HG02981 (cell line): ENCODE data around the gene GSK3A.

Experiments
- ATAC-seq: cut with Tn5 transposase; IDR thresholded peaks from one replicate; pipeline ENCODE4 v1.9.1; 2021; ENCODE audit warnings: mild to moderate bottlenecking, moderate library complexity; ENCODE audit not compliant: unreplicated experiment

Gene GSK3A

DNA sequence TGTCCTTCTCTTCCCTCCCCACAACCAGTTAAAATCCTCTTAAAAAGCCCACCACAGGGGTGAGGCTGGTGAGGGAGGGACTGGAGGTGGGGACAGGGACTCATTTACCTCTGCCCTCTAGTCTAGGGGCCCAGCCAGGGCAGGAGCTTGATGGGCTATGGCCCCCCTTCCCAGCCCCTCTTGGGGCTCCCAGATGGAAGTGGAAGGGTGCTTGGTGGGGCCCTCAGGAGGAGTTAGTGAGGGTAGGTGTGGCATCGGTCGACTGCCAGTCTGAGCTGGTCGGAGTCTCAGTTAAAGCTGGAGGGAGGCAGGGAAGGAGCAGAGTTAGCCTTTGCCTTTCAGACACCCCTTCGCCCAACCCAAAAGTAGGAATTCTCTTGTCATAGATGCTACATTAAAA is 11.8 kb downstream of the GSK3A start:
- no peak for ATAC-seq

DNA sequence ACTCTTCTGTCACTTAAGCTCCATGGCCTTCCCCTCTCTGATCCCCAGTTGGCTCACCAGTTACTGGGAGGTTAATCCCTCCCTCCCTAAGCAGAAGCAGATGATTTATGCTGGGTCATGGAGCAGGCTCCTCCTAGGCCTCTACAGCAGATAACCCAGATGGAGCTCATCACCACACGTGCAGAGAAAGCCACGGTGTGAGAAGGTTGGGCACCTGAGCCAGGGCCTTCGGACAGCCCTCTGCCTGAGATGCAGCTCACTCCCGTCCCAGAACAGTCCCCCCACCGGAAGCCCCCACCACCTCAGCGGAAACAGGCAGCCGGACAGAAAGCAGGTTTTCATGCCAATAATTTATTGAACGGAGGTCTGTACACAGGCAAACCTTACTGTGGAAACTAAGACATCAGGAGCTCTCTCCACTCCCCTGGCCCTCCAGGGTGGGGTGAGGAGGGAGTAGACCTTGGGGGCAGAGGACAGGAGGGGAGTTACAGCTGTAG is 12.5 kb downstream of the GSK3A start:
- ATAC-seq = no peak

DNA sequence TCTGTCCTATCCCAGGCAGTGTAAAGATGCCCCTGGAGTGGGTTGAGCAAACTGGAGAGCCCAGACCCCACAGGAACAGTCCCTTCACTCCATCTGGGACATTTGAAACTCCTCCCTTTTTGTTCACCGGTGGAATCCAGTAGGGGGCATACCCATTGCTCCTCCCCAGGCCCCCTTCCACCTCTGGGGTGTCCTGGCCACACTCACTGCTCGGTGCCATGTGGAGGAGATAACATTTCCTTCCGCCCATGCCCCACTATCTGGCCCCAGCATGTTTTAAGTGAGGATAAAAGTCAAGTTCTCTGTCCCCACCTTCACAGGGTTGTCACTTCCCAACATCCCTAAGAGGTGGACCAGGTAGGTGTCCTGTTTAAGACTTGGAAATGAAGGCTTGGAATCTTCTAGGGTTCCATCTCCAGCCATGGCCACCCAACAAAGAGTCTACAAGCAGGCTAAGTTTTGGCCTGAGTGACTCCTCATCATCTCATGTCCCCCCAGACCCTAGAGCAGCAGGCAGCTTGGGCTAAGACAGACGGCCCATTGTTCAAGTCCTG is 13.0 kb downstream of the GSK3A start:
- ATAC-seq = no peak

DNA sequence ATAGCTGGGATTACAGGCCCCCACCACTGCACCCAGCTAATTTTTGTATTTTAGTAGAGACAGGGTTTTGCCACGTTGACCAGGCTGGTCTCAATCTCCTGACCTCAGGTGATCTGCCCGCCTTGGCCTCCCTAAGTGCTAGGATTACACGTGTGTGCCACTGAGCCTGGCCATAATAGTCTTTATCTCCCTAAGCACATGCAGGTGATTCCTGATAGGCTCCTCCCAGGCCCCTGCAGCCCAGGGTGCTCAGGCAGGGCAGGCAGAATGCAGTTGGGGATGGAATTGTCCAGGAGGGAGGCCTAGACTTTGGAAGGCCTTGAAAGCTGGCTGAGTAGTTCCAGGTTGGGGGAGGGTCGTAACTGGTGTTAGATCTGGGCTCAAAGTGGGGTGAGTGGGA is 13.8 kb downstream of the GSK3A start:
- ATAC-seq = no peak

DNA sequence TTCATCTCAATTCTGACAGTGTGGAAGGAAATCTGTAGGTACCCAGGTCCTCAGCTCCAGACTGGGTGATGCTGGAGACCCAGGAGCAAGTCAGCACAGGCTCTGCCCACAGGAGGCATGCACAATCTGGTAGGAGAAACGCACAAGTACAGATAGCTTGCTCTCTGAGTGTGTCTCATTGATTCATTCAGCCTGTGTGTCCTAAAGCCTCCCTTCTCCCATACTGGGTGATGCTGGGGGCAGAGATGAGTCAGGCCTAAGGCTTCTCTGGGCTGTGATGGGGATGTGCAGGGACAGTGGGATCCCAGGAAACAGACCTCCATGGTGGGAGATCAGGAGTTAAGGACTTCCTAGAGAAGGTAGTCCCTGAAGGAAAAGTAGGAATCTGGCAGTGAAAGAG is 15.5 kb downstream of the GSK3A start:
- no peak for ATAC-seq

DNA sequence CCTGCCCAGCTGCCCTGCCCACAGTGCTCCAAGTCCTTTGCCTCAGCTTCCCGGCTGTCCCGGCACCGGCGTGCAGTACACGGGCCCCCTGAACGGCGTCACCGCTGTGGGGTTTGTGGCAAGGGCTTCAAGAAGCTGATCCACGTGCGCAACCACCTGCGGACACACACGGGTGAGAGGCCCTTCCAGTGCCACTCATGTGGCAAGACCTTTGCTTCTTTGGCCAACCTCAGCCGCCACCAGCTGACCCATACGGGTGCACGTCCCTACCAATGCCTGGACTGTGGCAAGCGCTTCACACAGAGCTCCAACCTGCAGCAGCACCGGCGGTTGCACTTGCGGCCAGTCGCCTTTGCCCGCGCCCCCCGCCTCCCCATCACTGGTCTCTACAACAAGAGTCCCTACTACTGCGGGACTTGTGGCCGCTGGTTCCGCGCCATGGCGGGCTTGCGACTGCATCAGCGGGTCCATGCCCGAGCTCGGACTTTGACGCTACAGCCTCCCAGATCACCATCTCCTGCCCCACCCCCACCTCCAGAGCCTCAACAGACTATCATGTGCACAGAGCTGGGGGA is 16.6 kb downstream of the GSK3A start:
- ATAC-seq = no peak

DNA sequence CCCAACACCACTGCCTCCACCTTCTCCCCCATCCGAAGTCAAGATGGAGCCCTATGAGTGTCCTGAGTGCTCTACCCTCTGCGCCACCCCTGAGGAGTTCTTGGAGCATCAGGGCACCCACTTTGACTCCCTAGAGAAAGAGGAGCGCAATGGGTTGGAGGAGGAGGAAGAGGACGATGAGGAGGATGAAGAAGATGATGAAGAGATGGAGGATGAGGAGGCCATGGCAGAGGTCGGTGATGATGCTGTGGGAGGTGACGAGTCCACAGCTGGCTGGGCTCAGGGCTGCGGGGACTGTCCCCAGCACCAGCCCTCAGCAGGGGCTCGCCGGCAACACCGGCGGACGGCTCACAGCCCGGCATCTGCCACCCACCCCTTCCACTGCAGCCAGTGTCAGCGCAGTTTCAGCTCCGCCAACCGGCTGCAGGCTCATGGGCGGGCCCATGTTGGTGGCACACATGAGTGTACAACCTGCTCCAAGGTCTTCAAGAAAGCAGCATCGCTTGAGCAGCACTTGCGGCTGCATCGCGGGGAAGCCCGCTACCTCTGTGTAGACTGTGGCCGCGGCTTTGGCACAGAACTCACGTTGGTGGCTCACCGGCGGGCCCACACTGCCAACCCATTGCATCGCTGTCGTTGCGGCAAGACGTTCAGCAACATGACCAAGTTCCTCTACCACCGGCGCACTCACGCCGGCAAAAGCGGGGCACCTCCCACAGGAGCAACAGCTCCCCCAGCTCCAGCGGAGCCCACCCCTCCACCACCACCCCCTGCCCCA is 17.3 kb downstream of the GSK3A start:
- no peak for ATAC-seq

DNA sequence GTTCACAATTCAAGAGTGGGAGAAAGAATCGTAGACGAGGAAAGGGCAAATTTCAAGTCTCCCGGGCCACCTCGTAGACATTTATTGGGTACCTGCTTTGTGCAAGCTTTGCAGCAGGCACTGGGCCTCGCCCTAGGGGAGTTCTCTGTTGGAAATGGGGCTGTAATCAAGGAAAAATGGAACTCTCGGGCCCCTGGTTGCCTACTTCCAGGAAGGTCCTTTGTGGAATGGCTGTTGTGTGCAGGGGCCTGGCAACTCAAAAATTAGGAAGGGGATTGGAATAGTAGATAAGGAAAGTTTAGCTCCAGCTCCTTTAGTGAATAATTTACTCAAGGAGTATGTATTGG is 21.7 kb downstream of the GSK3A start:
- no peak for ATAC-seq

DNA sequence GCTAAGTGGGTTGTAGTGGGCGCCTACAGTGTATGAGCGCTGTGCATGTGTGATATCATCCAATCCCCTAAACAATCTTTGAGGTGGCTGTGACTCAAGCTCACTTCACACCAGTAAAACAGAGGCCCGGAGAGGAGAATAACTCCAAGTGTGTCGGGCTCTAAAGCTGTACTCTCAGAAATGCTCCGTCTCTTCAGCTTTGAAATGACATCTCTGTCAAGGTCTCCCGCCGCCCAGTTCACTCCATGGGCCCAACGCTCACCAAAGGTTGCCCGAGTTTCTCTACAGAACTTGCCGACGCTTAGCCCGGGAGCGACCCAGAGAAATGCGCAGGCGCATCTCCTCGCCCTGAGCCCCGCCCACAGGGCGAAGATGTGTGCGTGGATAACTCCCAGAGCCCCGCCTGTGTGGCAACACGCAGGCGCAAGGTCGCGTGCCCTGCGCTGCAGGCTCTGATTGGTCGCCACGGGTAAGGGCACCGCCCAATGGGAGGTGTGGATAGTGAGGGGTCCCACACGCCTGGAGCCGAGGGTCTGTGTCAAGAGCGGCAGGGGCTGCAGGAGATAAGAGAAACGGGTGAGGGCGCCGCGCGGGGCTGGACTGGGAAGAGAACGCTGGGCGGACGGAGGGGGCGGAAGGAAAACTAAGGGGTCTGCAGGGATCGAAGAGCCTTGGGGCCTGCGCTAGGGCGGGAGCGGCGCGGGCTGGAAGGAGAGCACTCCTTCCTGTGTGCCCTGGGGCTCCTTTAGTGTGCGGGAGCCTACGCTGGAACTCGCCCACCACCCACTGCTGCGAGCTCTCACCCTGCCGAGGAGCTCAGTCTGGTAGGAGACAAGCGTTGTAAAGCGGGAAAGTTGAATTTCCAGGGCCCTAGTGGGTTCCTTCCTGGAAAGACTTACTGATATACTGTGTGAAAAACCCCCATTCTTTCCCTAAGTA is 22.3 kb downstream of the GSK3A start, which contains the start of gene ZNF526:
Gene ZNF526 (plus strand): TSS at position 501 of the 939 bp plus-strand sequence. CDS start 4,092 bp downstream, outside the sequence.
- peak; percentile 68 for ATAC-seq

DNA sequence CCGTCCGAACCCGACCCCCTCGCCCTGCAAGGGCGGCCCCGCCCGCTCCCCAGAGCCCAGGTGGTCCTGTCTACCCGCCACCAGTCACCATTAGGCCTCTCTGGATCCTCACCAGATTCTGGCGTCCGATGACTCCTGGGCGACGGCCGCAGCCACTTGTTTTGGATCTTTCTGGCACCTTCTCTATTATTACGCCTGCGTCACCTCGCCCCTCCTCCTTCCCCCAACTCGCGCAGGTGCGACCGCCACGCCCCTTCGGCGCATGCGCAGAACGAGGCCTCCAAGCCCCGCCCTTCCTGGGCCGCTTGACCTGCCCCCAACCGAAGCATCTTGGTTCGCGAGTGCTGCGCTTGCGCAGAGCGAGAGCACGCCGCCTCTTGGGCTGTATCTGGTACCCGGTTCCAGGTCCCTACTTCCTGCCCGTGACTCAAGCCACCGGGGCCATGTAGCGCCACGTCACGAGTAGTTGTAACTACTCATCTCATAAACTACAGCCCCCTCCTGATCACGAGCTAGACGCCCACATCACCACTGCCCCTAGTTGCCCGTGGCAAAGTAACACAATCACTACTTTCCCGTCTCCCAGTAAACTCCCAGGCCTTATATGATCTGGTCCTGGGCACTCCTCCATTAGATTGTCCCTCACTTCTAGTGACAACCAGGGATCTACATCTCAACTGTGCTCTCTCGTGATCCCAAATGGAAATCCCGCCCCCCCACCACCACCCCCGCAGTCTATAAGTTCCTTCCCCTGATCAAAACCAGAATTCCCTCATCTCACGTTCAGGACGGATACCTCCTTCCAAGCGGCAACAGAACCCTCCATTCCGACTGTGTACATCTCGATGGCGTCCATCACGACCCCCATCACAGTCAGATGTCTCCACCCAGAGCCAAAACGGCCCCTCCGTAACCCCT is 24.6 kb downstream of the GSK3A start, which contains the start of gene DEDD2:
Gene DEDD2 (minus strand): TSS at position 158 of the 918 bp plus-strand sequence. CDS start 670 bp downstream, outside the sequence.
- ATAC-seq = peak; percentile 64

DNA sequence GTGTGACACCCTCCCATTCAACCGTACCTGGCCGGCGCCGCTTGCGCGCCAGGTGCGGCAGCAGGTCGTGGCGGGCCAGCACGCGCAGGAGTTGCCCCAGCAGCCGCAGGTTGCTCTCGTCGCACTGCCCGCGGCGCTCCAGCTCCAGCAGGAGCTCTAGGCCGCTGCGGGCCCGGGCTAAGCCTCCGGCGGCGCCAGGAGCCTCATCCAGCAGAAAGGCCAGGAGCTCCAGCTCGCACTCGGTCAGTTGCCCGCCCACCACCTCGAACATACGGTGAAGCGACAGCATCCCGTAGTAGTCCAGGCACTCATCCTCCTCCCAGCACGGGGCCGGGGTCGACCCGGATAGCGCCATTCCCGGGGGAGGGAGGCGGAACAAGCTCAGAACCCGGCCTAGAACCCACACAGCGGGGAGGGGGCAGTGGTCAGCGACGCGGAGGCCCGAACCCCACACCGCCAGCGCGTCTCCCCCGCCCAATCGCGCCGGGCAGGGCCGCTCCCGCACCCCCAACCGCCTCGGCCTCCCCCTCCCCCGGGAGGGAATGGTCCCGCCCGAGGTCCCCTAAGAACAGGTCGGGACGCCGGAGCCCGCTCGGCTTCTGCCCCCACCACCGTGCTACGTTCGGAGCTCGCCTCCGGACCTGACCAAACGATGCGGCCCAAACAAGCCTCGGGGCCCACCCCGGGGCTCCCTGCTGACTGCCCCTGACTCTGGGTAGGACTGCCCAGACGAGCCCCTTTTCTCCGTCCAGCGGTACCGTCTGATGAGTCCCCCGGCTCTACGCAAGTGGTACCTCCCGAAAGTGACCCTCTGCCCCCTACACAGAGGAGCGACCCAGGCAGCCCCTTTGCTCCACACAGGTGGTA is 25.5 kb downstream of the GSK3A start:
- peak; percentile 1 for ATAC-seq

DNA sequence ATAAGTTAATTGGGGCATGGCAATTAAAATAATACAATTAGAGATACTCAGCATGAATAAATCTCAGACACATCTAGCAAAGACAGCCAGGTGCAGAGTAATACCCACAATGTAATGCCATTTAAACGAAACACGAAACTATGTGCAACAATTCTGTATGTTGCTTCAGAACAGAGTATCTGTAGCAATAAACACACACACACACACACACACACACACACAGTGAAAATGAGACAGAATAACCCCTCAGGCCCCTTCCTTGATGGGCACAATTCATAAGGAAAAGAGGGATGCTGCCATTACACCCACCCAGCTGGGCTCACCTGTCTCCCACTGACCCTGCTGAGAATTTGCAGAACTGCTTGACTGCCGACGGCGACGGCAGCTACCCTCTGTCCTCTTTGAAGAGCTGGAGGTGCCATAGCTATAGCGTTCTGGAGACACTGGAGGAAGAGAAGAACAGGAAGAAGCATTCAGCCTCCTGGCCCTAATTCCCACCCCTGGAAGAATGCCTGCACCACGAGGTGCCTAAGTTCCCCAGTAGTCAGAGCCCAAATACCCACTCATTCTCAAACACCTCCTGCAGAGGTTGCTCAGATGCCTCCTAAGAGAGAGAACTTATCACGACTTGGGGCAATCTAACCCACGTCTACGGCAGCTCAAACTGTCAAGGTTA is 27.5 kb downstream of the GSK3A start:
- ATAC-seq = no peak

DNA sequence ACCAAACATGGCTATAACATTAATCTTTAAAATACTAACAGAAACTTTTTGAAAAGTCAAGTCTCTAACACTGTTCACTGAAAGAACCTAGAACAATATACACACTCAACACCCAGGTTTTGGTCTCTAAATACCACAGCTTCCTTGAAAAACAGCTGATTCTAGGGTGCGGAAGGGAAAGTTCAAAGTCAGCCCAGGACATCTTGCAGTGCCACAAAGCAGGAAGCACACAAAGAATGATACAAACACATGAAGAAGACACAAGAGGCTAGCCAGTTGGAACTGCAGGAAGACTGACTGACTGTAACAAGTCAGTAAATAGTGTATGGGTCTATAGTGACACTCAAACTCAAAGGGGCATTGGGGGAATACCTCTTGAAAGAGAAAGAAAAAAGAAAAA is 29.5 kb downstream of the GSK3A start:
- no peak for ATAC-seq

DNA sequence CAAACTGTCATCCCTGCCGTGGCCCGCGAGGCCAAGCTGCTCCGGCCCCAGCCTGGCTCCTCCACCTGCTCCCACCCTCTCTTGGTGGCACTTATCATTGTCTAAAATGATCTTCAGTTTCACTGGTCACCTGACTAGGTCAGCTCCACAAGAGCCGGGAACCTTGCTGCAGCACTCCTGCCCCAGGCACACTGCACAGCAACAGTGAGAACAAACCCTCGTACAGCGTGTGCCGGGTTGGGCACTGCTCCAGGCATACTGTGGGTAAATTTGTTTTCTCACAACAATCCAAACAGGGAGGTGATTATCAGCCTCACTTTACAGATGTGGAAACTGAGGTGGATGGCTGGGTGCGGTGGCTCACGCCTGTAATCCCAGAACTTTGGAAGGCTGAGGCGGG is 33.8 kb downstream of the GSK3A start:
- ATAC-seq = no peak

DNA sequence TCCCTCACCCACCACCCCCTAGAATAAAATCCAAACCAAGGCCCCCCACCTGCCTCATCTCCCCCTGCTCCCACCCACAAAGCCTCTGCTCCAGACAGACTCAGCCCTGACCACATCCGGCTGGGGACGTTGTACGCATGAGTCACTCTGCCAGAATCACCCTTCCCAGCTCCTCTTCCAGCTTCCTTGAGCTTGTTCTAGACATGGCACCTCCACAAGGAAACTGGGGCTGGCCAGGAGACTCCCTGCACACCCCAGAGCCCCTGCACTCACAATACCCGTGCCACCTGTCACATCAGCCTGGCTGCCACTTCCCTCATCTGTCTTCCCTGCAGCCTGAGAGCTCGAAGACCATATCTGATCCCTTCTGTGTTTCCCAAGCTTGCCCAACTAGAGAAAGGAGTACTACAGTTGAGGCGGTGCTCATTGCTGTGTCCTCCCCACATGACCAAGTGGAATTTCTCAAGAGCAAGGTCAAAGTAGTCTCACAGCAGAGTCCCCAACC is 34.6 kb downstream of the GSK3A start:
- ATAC-seq = no peak

DNA sequence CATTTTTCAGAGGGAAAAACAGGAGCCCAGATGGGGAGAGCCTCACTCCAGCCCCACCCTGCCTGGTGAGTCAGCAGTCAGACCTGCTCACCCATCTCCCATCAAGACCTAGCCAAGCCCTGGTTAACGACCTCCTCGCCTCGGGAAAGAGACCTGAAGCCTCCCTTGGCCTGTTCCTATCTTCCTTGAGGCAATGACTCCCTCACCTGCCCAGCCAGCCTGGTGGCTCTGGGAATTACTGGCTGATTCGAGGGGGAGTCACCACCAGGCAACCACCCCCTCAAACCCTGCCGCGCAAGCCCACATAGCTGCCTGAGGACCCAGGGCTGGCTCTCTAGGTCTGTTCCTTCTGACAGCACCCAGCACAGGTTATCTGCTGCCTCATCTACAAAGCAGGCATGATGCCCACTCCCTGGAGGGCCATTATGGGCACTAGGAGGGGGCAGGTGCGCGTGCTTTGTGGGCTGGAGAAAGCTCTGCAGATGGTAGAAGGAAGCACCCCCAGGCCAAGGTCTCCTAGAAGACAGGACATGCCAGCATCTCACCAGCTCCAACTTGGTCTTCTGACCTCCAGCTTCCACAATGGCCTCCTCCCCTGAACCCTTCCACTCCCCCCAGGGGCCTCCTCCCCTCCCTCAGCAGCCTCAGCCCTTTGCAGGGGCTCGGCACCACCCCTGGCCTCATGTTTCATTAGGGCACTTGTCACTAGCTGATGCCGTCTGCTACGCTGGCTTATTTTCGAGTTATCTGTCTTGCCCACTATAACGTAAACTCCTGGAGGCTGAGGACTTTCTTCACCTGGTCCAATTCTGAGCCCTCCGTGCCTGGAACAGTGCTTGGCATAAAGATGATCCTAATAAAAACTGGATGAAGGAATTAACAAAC is 35.3 kb downstream of the GSK3A start:
- ATAC-seq = no peak

DNA sequence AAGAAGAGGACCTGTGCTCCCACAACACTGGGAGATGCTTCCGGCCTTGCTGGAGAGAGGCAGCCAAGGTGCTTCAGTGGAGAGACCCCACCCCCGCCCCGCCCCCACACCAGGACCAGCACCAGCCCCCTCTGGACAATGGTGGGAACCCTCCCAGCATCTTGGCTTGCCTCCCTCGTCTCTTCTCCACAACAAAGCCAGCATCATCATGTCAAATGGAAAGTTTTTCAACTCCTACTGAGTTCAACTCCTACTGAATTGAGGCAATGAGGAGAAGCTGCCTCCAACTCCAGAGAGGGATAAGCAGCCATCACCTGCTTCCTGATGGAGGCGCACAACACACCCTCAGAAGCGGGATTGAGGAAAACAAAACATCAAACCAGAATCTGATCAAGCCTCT is 37.7 kb downstream of the GSK3A start:
- ATAC-seq = no peak
